Measurements from ENCODE around the gene PCMTD2.
A peak's percentile ranks its signal among the peaks of the same experiment; 100 is the strongest.

Gene PCMTD2

DNA sequence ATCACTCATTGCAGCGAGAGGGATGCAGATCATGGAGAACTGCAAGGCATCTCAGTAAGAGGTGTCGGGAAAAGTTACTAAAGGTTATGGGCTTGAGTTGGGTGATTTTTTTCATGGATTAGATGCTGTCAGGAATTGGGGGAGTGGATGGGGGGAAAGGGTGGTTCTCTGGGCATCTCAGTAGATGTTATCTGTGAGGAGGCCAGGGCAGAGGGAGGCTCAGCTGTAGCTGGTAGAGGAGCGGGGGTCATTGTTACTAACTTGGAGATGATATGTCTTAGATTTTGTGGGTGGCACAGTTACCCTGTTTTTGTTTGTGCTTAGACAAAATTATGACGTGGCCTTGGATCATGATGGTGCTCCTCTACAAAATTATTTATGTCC, 2.6 kb upstream of the PCMTD2 start:
- no peak for DNase-seq (ENCODE audit: low read depth)
- TF ChIP-seq, protein P1, sequence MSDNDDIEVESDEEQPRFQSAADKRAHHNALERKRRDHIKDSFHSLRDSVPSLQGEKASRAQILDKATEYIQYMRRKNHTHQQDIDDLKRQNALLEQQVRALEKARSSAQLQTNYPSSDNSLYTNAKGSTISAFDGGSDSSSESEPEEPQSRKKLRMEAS (IDR thresholded peaks at IDR 0.05; ENCODE audit: low read depth, low read length): no peak
- TF ChIP-seq POLR2A (IDR thresholded peaks at IDR 0.05; ENCODE audit: extremely low read depth, insufficient read length) (no peak), MYC (IDR thresholded peaks at IDR 0.05; ENCODE audit: low read depth, low read length) (no peak)
- TF ChIP-seq, protein P2, sequence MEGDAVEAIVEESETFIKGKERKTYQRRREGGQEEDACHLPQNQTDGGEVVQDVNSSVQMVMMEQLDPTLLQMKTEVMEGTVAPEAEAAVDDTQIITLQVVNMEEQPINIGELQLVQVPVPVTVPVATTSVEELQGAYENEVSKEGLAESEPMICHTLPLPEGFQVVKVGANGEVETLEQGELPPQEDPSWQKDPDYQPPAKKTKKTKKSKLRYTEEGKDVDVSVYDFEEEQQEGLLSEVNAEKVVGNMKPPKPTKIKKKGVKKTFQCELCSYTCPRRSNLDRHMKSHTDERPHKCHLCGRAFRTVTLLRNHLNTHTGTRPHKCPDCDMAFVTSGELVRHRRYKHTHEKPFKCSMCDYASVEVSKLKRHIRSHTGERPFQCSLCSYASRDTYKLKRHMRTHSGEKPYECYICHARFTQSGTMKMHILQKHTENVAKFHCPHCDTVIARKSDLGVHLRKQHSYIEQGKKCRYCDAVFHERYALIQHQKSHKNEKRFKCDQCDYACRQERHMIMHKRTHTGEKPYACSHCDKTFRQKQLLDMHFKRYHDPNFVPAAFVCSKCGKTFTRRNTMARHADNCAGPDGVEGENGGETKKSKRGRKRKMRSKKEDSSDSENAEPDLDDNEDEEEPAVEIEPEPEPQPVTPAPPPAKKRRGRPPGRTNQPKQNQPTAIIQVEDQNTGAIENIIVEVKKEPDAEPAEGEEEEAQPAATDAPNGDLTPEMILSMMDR (IDR thresholded peaks at IDR 0.05; ENCODE audit: low read depth, low read length): no peak
- no peak overlapping the region for H3K4me3 ChIP-seq (ENCODE audit: low read depth, low read length)

DNA sequence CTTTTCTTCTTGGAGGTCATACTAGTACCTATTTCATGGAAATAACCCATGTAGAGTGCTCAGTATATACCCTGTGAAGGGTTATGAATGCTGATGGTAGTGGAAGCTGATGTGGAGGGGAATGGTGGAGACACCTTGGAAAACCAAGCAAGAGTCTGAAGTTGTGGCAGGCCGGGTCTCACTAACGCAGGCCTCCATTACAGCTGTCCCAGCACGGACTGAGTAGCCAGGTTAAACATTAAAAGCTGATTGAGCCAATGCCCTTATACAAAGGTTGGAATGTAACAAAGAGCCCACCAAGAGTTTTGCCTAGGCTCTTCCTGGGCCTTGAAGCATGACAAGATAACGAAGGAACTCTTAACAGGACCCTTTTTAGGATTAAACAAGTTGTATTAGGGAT, 2.1 kb upstream of the PCMTD2 start:
- TF ChIP-seq POLR2A (IDR thresholded peaks at IDR 0.05; ENCODE audit: extremely low read depth, insufficient read length): no peak
- TF ChIP-seq, protein P2 (IDR thresholded peaks at IDR 0.05; ENCODE audit: low read depth, low read length): no peak
- no peak for TF ChIP-seq MYC (IDR thresholded peaks at IDR 0.05; ENCODE audit: low read depth, low read length)
- TF ChIP-seq, protein P1 (IDR thresholded peaks at IDR 0.05; ENCODE audit: low read depth, low read length): no peak
- DNase-seq (ENCODE audit: low read depth): no peak
- no peak overlapping the region for H3K4me3 ChIP-seq (ENCODE audit: low read depth, low read length)

DNA sequence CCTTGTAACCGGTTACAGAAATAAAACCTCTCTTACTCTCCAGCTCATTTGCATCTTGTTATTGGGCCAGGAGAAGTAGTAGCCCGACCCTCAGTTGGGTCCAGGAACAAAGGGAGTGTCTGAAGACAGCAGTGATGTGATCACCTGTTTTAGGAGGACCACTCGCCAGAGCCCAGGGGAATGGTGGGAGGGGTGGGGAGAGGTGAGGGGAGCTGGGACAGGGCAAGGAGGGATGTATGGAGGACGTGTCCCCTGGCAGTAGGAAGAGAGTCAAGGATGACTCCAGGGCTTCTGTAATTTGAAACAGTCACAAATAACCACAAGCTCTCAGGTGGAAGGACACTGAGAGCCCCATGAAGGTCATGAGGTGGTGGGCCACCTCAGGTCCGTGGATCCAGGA, 1.4 kb upstream of the PCMTD2 start:
- no peak overlapping the region for H3K4me3 ChIP-seq (ENCODE audit: low read depth, low read length)
- no peak for DNase-seq (ENCODE audit: low read depth)
- TF ChIP-seq, protein P1 (IDR thresholded peaks at IDR 0.05; ENCODE audit: low read depth, low read length): no peak
- TF ChIP-seq, protein P2 (IDR thresholded peaks at IDR 0.05; ENCODE audit: low read depth, low read length): no peak
- no peak for TF ChIP-seq MYC (IDR thresholded peaks at IDR 0.05; ENCODE audit: low read depth, low read length)
- no peak for TF ChIP-seq POLR2A (IDR thresholded peaks at IDR 0.05; ENCODE audit: extremely low read depth, insufficient read length)

DNA sequence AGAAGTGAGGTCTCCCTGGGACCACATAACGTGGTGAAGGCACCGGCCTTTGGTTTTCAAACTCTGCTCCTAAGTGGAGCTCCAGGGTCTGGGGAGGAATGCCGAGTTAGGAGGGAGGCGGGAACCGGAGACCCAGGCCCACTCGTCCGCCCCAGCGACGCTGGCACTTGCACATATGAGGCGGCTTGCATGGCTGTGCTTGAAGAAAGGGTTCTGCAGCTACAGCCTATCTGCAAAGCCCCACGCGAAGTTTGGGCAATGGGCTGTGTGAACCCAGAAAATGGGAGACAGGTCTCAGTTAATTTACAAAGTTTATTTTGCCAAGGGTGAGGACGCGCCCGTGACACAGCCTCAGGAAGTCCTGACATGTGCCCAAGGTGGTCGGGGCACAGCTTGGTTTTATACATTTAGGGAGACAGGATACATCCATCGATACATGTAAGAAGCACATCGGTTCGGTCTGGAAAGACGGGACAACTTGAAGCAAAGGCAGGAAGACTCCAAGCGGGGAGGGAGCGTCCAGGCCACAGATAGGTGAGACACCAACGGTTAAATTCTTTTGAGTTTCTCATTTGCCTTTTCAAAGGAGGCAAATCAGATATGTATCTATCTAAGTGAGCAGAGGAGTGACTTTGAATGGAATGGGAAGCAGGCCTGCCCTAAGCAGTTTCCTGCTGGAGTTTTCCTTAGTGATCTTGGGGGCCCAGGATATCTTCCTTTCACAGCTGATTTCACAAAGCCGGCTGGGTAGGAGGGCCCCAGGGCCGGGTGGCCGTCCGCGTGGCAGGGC, 782 bp upstream of the PCMTD2 start:
- DNase-seq (ENCODE audit: low read depth): no peak
- TF ChIP-seq MYC (IDR thresholded peaks at IDR 0.05; ENCODE audit: low read depth, low read length): no peak
- TF ChIP-seq, protein P1 (IDR thresholded peaks at IDR 0.05; ENCODE audit: low read depth, low read length): no peak
- TF ChIP-seq POLR2A (IDR thresholded peaks at IDR 0.05; ENCODE audit: extremely low read depth, insufficient read length): no peak
- TF ChIP-seq, protein P2 (IDR thresholded peaks at IDR 0.05; ENCODE audit: low read depth, low read length): no peak
- peak overlapping the region; percentile 50 for H3K4me3 ChIP-seq (ENCODE audit: low read depth, low read length)

DNA sequence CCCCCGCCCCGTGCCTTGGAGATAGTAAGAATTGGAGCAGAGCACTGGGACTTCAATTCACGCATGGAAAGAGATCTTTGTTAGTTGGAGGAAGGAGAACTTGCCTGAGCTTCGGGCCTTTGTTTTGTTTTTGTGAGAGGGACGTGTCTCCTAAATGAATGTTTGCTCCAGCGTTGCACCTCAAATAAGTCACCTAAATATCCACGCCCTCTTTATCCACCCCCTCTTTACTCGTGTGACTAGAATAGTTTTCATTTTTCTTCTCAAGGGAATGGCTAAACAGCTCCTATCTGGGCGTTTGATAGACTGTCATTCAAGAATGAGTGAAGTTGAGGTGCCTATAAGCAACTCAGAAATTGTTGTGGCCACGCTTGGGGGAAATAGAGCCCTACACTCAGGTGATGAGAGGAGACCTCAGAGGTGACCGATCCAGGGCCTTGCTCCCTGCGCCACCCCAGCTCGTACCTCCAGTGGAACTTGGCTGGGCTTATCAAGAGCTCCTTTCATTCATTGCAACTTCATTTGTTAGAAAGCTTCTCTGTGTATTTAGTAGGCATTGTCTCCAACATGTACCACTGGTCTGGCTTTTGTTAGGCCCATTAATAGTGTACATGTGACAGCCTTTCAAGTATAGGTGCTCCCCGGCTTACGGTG, 861 bp downstream of the PCMTD2 start:
- no peak for DNase-seq (ENCODE audit: low read depth)
- H3K4me3 ChIP-seq (ENCODE audit: low read depth, low read length): peak overlapping the region; percentile 78
- TF ChIP-seq, protein P2 (IDR thresholded peaks at IDR 0.05; ENCODE audit: low read depth, low read length): no peak
- TF ChIP-seq MYC (IDR thresholded peaks at IDR 0.05; ENCODE audit: low read depth, low read length): no peak
- TF ChIP-seq, protein P1 (IDR thresholded peaks at IDR 0.05; ENCODE audit: low read depth, low read length): no peak
- no peak for TF ChIP-seq POLR2A (IDR thresholded peaks at IDR 0.05; ENCODE audit: extremely low read depth, insufficient read length)
